Activated CD8-positive, alpha-beta memory T cell treated with anti-CD3 and anti-CD28 coated beads, Interleukin-2, amount 10 ng/mL, durations not matched to agents 7 days and 5 days (primary cell): ENCODE data around the gene UBXN1. TPM values are rescaled to one million over a fixed set of nuclear protein-coding genes. Genes with fewer than 3 reads are reported as not detected.

Experiments
- ATAC-seq: fragments of 150-1000 bp; cut with Tn5 transposase; one replicate; pipeline ENCODE4 v1.10.0; 2021; ENCODE audit warnings: moderate library complexity
- CTCF ChIA-PET: fragments of 350-600 bp; sonication (Branson Sonifier 250); formaldehyde crosslinking; loops from one replicate; lab custom pipeline; 2021; ENCODE audit warnings: antibody characterized with exemption; lab: Charles Lee
- DNase-seq: peaks from one replicate; pipeline ENCODE4 v3.0.0-alpha.2; 2020
- H3K27ac Mint-ChIP-seq: one replicate; pipeline ENCODE4 v1.8.0; 2021; ENCODE audit warnings: mild to moderate bottlenecking, mixed read lengths
- H3K27me3 Mint-ChIP-seq: one replicate; pipeline ENCODE4 v1.8.0; 2021; ENCODE audit warnings: mixed read lengths
- H3K36me3 Mint-ChIP-seq: one replicate; pipeline ENCODE4 v1.8.0; 2021; ENCODE audit warnings: mild to moderate bottlenecking, mixed read lengths
- H3K4me1 Mint-ChIP-seq: one replicate; pipeline ENCODE4 v1.8.0; 2021; ENCODE audit warnings: mixed read lengths
- H3K4me3 Mint-ChIP-seq: one replicate; pipeline ENCODE4 v1.8.0; 2021; ENCODE audit warnings: mild to moderate bottlenecking, moderate library complexity, mixed read lengths
- H3K9me3 Mint-ChIP-seq: one replicate; pipeline ENCODE4 v1.8.0; 2022; ENCODE audit warnings: low read depth, mixed read lengths
- total RNA-seq, 2 experiments: library from RNA; stranded (reverse); gene quantifications; one replicate each; pipeline ENCODE4 v1.2.3, GENCODE V29; 2021

The UBXN1 gene
- total RNA-seq, 2 experiments from 2014 or later = 115 to 152 TPM

DNA sequence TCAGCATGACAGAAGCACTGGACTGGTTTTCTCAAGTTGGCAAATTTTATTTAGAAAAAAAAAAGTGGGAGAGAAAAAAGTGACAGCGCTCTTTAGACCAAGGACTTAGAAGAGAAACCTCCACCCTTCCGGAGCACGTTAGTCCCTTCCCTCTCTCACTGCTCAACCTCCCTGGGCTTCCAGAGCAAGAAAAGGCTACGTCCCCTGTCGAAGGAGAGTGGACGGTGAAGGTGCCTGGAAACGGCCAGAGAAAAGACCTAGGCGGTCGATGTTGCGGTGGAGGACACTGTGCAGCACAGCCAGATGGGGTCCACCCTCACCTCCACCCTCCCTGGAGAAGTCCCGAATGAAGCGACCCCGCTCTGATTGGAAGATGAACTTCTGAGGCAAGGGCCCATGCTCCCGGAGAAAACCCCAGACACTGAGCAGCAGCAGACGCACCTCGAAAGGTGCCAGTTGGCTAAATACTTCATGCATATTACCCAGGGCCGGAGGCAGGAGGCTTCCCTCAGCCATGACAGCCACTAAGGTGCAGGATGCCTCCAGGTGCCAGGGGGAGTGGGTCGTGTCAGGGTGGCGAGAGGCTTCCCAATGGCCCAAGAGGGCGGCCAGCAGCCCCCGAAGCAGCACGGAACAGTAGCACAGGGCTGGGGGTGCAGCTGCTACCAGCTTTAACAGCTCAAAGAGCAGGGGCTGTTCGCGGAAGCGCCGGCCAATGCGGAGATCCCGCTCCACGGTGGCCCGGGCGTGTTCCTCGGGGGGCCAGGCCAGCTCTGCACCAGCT, 31.9 kb downstream of the UBXN1 start:
- Mint-ChIP-seq H3K9me3 (no peaks in the 10 kb centered on the region), H3K27ac (peak overlapping the region; percentile 93), H3K4me1 (peaks cover 39% of the 10 kb centered on the region), H3K27me3 (no peaks in the 10 kb centered on the region), H3K36me3 (peaks cover 27% of the 10 kb centered on the region), H3K4me3 (peak overlapping the region; percentile 89)
- DNase-seq (no peak), ATAC-seq (no peak)
- CTCF ChIA-PET = interaction anchor here (0.6 to 2.0 kb wide), 9 partner anchors 10 to 140 kb away, joined by 3 to 7 read pairs (median 3); partner anchors contain the start of genes C11orf98, CSKMT and EML3

DNA sequence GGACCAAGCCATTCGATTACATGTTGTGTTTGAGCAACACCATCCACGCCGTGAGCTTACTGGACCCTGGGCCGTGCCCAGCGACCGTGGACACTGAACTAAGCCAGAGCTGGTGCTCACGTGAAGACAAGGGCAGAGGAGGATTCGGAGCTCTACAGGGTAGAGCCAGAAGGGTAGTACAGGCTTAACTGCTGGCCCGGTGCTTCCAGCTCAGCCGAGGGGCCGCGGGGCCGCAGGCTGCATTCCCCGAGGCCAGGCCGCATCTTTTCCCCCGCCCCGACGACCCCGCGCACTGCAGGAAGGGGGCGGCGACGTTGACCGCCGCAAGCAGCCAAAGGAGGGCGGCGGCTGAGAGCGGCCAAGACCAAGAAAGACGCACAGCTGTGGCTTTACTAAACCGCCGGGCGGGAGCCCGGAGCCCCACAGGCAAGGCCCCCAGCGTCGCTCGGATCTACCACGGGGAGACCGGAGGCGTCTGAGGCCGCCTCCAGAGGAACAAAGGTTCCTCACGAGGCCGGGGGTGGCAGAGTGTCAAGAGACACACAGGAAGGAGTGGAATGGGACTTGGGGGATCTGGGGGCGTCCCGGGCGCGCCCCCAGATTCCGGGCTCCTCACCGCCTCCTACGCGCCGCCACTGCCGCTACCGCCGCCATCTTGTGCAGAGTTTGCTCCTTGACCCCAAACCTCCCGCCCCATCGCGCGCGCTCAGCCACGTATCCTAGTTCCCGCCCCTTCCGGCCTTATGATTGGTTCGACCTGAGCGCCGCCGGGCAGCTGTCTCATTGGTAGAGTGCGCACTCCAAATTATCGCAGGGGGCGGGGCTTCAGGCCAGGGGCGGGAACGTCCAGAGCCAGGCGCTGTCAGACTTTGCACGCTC, 32.7 kb downstream of the UBXN1 start, which contains the start of gene GANAB:
TSS of gene GANAB (minus strand) at position 668 of the 879 bp plus-strand sequence. CDS start at position 654, 14 bp downstream.
- no peaks in the 10 kb centered on the region for H3K27me3 Mint-ChIP-seq
- ATAC-seq = peak; percentile 98

DNA sequence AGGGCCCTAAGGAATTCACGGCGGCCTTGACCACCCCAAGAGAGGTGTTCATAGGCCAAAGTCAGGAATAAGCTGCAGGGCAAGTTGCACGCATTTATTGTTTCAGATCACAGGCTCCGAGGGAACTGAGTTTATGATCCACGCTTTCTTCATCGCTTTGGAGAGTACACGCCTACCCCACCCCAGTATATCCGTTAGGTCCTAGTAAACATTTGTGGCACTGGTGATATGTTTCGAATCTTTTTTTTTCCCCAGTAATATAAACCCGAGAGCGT, 33.3 kb downstream of the UBXN1 start:
- Mint-ChIP-seq H3K36me3 (peaks cover 27% of the 10 kb centered on the region), H3K4me3 (peak overlapping the region; percentile 89), H3K27me3 (no peaks in the 10 kb centered on the region), H3K4me1 (peaks cover 41% of the 10 kb centered on the region), H3K27ac (peak overlapping the region; percentile 93), H3K9me3 (no peaks in the 10 kb centered on the region)
- ATAC-seq = no peak
- no peak for DNase-seq
- CTCF ChIA-PET = interaction anchor here (0.9 to 1.9 kb wide), 6 partner anchors 8 to 141 kb away, joined by 3 to 6 read pairs (median 4); partner anchors contain the start of genes C11orf98 and CSKMT

More for the DNA sequence above, 32.7 kb downstream of the UBXN1 start, which contains the start of gene GANAB:
- Mint-ChIP-seq H3K36me3 (peaks cover 27% of the 10 kb centered on the region), H3K4me3 (peak within 1 kb of the TSS; percentile 89), H3K27ac (peak within 1 kb of the TSS; percentile 93), H3K4me1 (peaks cover 39% of the 10 kb centered on the region), H3K9me3 (no peaks in the 10 kb centered on the region)
- peak; percentile 100 for DNase-seq
- CTCF ChIA-PET = interaction anchor here (0.6 to 1.9 kb wide), 9 partner anchors 9 to 141 kb away, joined by 3 to 7 read pairs (median 3); partner anchors contain the start of genes C11orf98, CSKMT and EML3

GRCh38 chr11:62644220-62644619, 34.7 kb downstream of the UBXN1 start:
- Mint-ChIP-seq H3K27ac (no peak overlapping the region), H3K4me1 (peaks cover 46% of the 10 kb centered on the region), H3K36me3 (peaks cover 28% of the 10 kb centered on the region), H3K27me3 (no peaks in the 10 kb centered on the region), H3K4me3 (peak overlapping the region; percentile 5), H3K9me3 (no peaks in the 10 kb centered on the region)
- DNase-seq (no peak), ATAC-seq (no peak)
- CTCF ChIA-PET = interaction anchor here (0.8 to 1.2 kb wide), 2 partner anchors 15 to 33 kb away, joined by 3 to 6 read pairs; no protein-coding TSS in a partner anchor

DNA sequence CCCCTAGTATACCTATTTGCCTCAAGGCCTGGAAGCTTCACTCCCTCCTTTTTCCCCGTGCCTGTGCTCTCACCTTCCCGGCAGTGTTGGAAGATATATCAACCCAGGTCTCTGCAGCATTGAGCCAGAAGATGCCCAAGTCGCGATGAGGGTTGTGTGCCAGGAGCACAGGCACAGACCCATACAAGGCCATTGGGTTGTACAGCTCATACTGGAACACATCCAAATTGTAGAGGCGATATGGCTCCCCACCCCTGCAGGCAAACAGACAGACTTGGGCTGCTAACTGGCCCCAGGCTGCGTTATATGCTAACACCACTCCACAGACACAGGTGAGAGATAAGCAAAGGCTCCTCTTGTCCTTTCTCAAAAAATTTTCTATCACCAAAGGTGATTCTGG, 46.4 kb downstream of the UBXN1 start:
- DNase-seq = no peak
- Mint-ChIP-seq H3K27ac (no peak overlapping the region), H3K4me1 (peaks cover 15% of the 10 kb centered on the region), H3K9me3 (no peaks in the 10 kb centered on the region), H3K27me3 (no peaks in the 10 kb centered on the region), H3K36me3 (peaks cover 66% of the 10 kb centered on the region), H3K4me3 (no peak overlapping the region)
- no peak for ATAC-seq
- CTCF ChIA-PET = interaction anchor here (0.9 kb wide), 1 partner anchor 247 kb away, joined by 3 read pairs; no protein-coding TSS in a partner anchor

DNA sequence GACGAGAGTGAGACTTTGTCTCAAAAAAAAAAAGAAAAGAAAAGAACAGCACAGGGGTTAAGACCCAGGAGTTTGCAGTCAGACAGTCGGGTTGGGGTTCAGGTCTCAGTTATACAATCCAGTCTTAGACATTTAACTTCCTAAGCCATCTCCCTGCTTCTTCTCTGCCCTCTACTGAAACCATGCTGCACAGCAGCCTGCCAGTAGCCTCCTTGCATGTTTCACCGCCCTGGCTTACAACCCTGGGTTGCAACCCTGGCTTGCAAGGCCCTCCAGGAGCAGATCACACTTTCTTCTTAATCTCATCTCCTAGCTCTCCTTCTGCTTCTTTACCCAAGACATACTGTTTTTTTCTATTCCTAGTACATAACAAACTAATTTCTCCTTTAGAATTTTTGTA, 51.2 kb downstream of the UBXN1 start:
- no peaks in the 10 kb centered on the region for H3K27me3 Mint-ChIP-seq
- H3K4me1 Mint-ChIP-seq = no peaks in the 10 kb centered on the region
- H3K4me3 Mint-ChIP-seq = no peak overlapping the region
- CTCF ChIA-PET = interaction anchor here (0.7 to 1.6 kb wide), 3 partner anchors 16 to 1614 kb away, joined by 3 to 8 read pairs (median 5); partner anchors contain the start of gene EML3
- no peak for ATAC-seq
- no peaks in the 10 kb centered on the region for H3K9me3 Mint-ChIP-seq
- no peak for DNase-seq
- no peak overlapping the region for H3K27ac Mint-ChIP-seq
- peaks cover 52% of the 10 kb centered on the region for H3K36me3 Mint-ChIP-seq

Other genes starting within 250 kb of the UBXN1 start
- gene AHNAK, start 132.3 kb downstream of the UBXN1 start, total RNA-seq = 100 to 1,000 TPM; 180 to 390 TPM
- 1,000 to 10,000 TPM in 1 of 2 experiments, 100 to 1,000 TPM in 1; 878 to 1,201 TPM for gene EEF1G, start 105.2 kb downstream of the UBXN1 start, total RNA-seq
- 10 to 100 TPM; 24.7 to 29.6 TPM for gene TUT1, start 87.5 kb downstream of the UBXN1 start, total RNA-seq
- 100 to 1,000 TPM; 245 to 264 TPM for gene MTA2, start 77.2 kb downstream of the UBXN1 start, total RNA-seq
- 100 to 1,000 TPM; 132 to 133 TPM for gene EML3, start 66.3 kb downstream of the UBXN1 start, total RNA-seq
- gene ROM1, start 65.8 kb downstream of the UBXN1 start, total RNA-seq = 1 to 10 TPM; 1.1 to 1.5 TPM
- 10 to 100 TPM; 64.5 to 69.7 TPM for gene B3GAT3, start 57.1 kb downstream of the UBXN1 start, total RNA-seq
- gene GANAB, start 32.5 kb downstream of the UBXN1 start, total RNA-seq = 100 to 1,000 TPM; 248 to 275 TPM
- 10 to 100 TPM; 27.9 to 35.7 TPM for gene INTS5, start 25.8 kb downstream of the UBXN1 start, total RNA-seq
- gene C11orf98, start 13.9 kb downstream of the UBXN1 start, total RNA-seq = 100 to 1,000 TPM; 130 to 131 TPM
- gene CSKMT, start 13.8 kb downstream of the UBXN1 start, total RNA-seq = 10 to 100 TPM; 23.7 to 31.0 TPM
- gene UQCC3, start 7.4 kb downstream of the UBXN1 start, total RNA-seq = 1 to 10 TPM; 7.2 to 9.0 TPM
- 10 to 100 TPM; 17.7 to 27.5 TPM for gene LBHD1, start 6.8 kb downstream of the UBXN1 start, total RNA-seq
- gene LRRN4CL, start 10.5 kb upstream of the UBXN1 start, total RNA-seq = under 1 TPM; 0.14 to 0.15 TPM
- gene BSCL2, start 28.4 kb upstream of the UBXN1 start, total RNA-seq = 10 to 100 TPM; 24.2 to 29.6 TPM
- gene GNG3, start 28.6 kb upstream of the UBXN1 start, total RNA-seq = not detected
- 10 to 100 TPM; 61.6 to 66.6 TPM for gene HNRNPUL2, start 48.4 kb upstream of the UBXN1 start, total RNA-seq
- 10 to 100 TPM; 47.5 to 49.2 TPM for gene TTC9C, start 49.4 kb upstream of the UBXN1 start, total RNA-seq
- 10 to 100 TPM in 1 of 2 experiments, 1 to 10 TPM in 1; 9.3 to 10.2 TPM for gene ZBTB3, start 75.1 kb upstream of the UBXN1 start, total RNA-seq
- 100 to 1,000 TPM in 1 of 2 experiments, 10 to 100 TPM in 1; 77.2 to 110 TPM for gene POLR2G, start 82.5 kb upstream of the UBXN1 start, total RNA-seq
- 10 to 100 TPM; 23.5 to 25.0 TPM for gene TAF6L, start 92.3 kb upstream of the UBXN1 start, total RNA-seq
- 10 to 100 TPM; 42.4 to 43.0 TPM for gene TMEM179B, start 108.3 kb upstream of the UBXN1 start, total RNA-seq
- gene TMEM223, start 112.9 kb upstream of the UBXN1 start, total RNA-seq = 10 to 100 TPM; 14.4 to 17.9 TPM
- gene NXF1, start 126.4 kb upstream of the UBXN1 start, total RNA-seq = 100 to 1,000 TPM in 1 of 2 experiments, 10 to 100 TPM in 1; 93.6 to 120 TPM
- 10 to 100 TPM; 30.8 to 38.4 TPM for gene STX5, start 153.0 kb upstream of the UBXN1 start, total RNA-seq
- gene TEX54, start 153.8 kb upstream of the UBXN1 start, total RNA-seq = not detected
- 10 to 100 TPM; 82.9 to 83.9 TPM for gene WDR74, start 160.5 kb upstream of the UBXN1 start, total RNA-seq
- 100 to 1,000 TPM; 213 to 259 TPM for gene SLC3A2, start 201.8 kb upstream of the UBXN1 start, total RNA-seq
- gene CHRM1, start 242.3 kb upstream of the UBXN1 start, total RNA-seq = not detected